Astrocyte of the cerebellum (primary cell): ENCODE measurements around the gene TUBB3.

Experiments used
- DNase-seq: peaks from one replicate; pipeline ENCODE4 v3.0.0-alpha.2; 2011; ENCODE audit warnings: low read depth
- H3K4me3 ChIP-seq: 2 replicates; pipeline ENCODE4 v1.5.1; 2011; ENCODE audit warnings: mild to moderate bottlenecking, low read depth, low read length, moderate library complexity
- CTCF ChIP-seq: IDR thresholded peaks from 2 replicates; pipeline ENCODE4 v1.5.1; 2012; ENCODE audit warnings: low read length, low read depth, moderate library complexity, mild to moderate bottlenecking; ENCODE audit errors: missing control alignments
- in situ Hi-C: cut with HindIII; loops from 2 replicates; pipeline ENCODE4 v1.10.0; 2017; ENCODE audit warnings: low sequenced_read_pairs

TUBB3 gene

GRCh38 chr16:89919535-89920406 is 3.4 kb upstream of the TUBB3 start:
- in situ Hi-C loops: no loop called here
- no peak for TF ChIP-seq CTCF
- no peak overlapping the region for H3K4me3 ChIP-seq
- DNase-seq: no peak

- in situ Hi-C loops: no loop called here
- TF ChIP-seq CTCF: no peak
- DNase-seq: no peak
- H3K4me3 ChIP-seq: no peak overlapping the region
These were observed 2.4 kb upstream of the TUBB3 start for GRCh38 chr16:89920723-89921122.

- in situ Hi-C loops: no loop called here
- DNase-seq: no peak
- TF ChIP-seq CTCF: no peak
- H3K4me3 ChIP-seq: peak overlapping the region; percentile 87
These were observed 1.9 kb upstream of the TUBB3 start for GRCh38 chr16:89921131-89921701.

- peak; percentile 80 for DNase-seq
- TF ChIP-seq CTCF: no peak
- in situ Hi-C loops: no loop called here
- H3K4me3 ChIP-seq: peak overlapping the region; percentile 87
These were observed 1.3 kb upstream of the TUBB3 start for GRCh38 chr16:89921702-89922476.

- DNase-seq: no peak
- H3K4me3 ChIP-seq: peak overlapping the region; percentile 87
- in situ Hi-C loops: no loop called here
- no peak for TF ChIP-seq CTCF
These were observed 662 bp upstream of the TUBB3 start for GRCh38 chr16:89922477-89922883.

- DNase-seq: no peak
- peak overlapping the region; percentile 87 for H3K4me3 ChIP-seq
- in situ Hi-C loops: no loop called here
- TF ChIP-seq CTCF: no peak
These were observed 626 bp downstream of the TUBB3 start for GRCh38 chr16:89923640-89924296.
